ENCODE data around the gene FOXL1. TPM values are rescaled to one million over a fixed set of nuclear protein-coding genes. Genes with fewer than 3 reads are reported as not detected.

FOXL1 gene
- total RNA-seq, 1 experiment from 2014 or later: 7.5 TPM

GRCh38 chr16:86609115-86609514 lies 30.8 kb downstream of the FOXL1 start:
- Histone ChIP-seq H3K27me3 (ENCODE audit: insufficient read depth, low read length) (no peaks in the 10 kb centered on the region; the same call in 1 of the 2 replicates), H4K20me1 (ENCODE audit: insufficient read depth) (no peaks in the 10 kb centered on the region), H3K9me2 (ENCODE audit: insufficient read depth) (no peaks in the 10 kb centered on the region), H3K4me2 (ENCODE audit: low read length) (no peak overlapping the region), H3K27ac (ENCODE audit: low read depth, low read length) (no peak overlapping the region), H3K9me3 (ENCODE audit: control insufficient read depth in 1 of 2, insufficient read depth in 1 of 2, low read depth in 1 of 2, low read length in 2 of 2) (no peaks in the 10 kb centered on the region), H3K4me3 (replicated peaks in 1 of 2; ENCODE audit: low read depth in 1 of 2, low read length in 2 of 2) (no peak overlapping the region), H3K36me3 (ENCODE audit: control insufficient read depth in 1 of 2, insufficient read depth in 2 of 2, low read length in 2 of 2) (no peaks in the 10 kb centered on the region), H3K4me1 (ENCODE audit: control insufficient read depth in 1 of 2, insufficient read depth in 2 of 2, low read length in 2 of 2) (no peaks in the 10 kb centered on the region), H3K79me2 (ENCODE audit: insufficient read depth, low read length) (no peaks in the 10 kb centered on the region), H2AFZ (ENCODE audit: low read depth, low read length, poor library complexity, severe bottlenecking) (no peak overlapping the region), H3K9ac (ENCODE audit: low read length) (no peak overlapping the region)
- intact Hi-C loops (cut with micrococcal nuclease): no loop called here
- BruUV-seq (replicated peaks): no TSS peak
- ChIA-PET CTCF (no interaction called here), RAD21 (ENCODE audit: low non-redundant PET in 1 of 2, low total read pairs in 2 of 2, uncharacterized antibody in 2 of 2, unreplicated experiment in 2 of 2) (no interaction called here), POLR2A (no interaction called here)
- no peak for TF ChIP-seq FOSL1 (IDR thresholded peaks at IDR 0.05; ENCODE audit: low read depth)
- TF ChIP-seq YY1 (IDR thresholded peaks at IDR 0.05; ENCODE audit: extremely low read depth, insufficient replicate concordance, low read depth, low read length): no peak
- TF ChIP-seq ZNF274 (IDR thresholded peaks at IDR 0.05; ENCODE audit: low read depth, low read length): no peak
- TF ChIP-seq CEBPB (IDR thresholded peaks at IDR 0.05; ENCODE audit: low read depth): no peak
- no peak for TF ChIP-seq POLR2A (IDR thresholded peaks at IDR 0.05; ENCODE audit: borderline replicate concordance, extremely low read depth, insufficient read depth, insufficient read length)
- no peak for TF ChIP-seq POLR2AphosphoS5 (IDR thresholded peaks at IDR 0.05; ENCODE audit: low read depth, low read length)
- no peak for TF ChIP-seq ATF3 (IDR thresholded peaks at IDR 0.05)
- no peak for TF ChIP-seq MAX (IDR thresholded peaks at IDR 0.05)
- TF ChIP-seq EZH2phosphoT487 (IDR thresholded peaks at IDR 0.05; ENCODE audit: borderline replicate concordance): no peak
- no peak for TF ChIP-seq ZFX (IDR thresholded peaks at IDR 0.05)
- TF ChIP-seq TCF7L2 (IDR thresholded peaks at IDR 0.05; ENCODE audit: borderline replicate concordance, extremely low read depth, insufficient read depth, insufficient read length): no peak
- no peak for TF ChIP-seq CBX3 (IDR thresholded peaks at IDR 0.05; ENCODE audit: low read depth)
- TF ChIP-seq ELF1 (IDR thresholded peaks at IDR 0.05; ENCODE audit: borderline replicate concordance, low read depth): no peak
- TF ChIP-seq, protein P1, sequence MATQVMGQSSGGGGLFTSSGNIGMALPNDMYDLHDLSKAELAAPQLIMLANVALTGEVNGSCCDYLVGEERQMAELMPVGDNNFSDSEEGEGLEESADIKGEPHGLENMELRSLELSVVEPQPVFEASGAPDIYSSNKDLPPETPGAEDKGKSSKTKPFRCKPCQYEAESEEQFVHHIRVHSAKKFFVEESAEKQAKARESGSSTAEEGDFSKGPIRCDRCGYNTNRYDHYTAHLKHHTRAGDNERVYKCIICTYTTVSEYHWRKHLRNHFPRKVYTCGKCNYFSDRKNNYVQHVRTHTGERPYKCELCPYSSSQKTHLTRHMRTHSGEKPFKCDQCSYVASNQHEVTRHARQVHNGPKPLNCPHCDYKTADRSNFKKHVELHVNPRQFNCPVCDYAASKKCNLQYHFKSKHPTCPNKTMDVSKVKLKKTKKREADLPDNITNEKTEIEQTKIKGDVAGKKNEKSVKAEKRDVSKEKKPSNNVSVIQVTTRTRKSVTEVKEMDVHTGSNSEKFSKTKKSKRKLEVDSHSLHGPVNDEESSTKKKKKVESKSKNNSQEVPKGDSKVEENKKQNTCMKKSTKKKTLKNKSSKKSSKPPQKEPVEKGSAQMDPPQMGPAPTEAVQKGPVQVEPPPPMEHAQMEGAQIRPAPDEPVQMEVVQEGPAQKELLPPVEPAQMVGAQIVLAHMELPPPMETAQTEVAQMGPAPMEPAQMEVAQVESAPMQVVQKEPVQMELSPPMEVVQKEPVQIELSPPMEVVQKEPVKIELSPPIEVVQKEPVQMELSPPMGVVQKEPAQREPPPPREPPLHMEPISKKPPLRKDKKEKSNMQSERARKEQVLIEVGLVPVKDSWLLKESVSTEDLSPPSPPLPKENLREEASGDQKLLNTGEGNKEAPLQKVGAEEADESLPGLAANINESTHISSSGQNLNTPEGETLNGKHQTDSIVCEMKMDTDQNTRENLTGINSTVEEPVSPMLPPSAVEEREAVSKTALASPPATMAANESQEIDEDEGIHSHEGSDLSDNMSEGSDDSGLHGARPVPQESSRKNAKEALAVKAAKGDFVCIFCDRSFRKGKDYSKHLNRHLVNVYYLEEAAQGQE (IDR thresholded peaks at IDR 0.05; ENCODE audit: low read depth): no peak
- TF ChIP-seq EZH2 (IDR thresholded peaks at IDR 0.05): no peak
- TF ChIP-seq SRF (IDR thresholded peaks at IDR 0.05; ENCODE audit: low read depth): no peak
- TF ChIP-seq, protein P2, sequence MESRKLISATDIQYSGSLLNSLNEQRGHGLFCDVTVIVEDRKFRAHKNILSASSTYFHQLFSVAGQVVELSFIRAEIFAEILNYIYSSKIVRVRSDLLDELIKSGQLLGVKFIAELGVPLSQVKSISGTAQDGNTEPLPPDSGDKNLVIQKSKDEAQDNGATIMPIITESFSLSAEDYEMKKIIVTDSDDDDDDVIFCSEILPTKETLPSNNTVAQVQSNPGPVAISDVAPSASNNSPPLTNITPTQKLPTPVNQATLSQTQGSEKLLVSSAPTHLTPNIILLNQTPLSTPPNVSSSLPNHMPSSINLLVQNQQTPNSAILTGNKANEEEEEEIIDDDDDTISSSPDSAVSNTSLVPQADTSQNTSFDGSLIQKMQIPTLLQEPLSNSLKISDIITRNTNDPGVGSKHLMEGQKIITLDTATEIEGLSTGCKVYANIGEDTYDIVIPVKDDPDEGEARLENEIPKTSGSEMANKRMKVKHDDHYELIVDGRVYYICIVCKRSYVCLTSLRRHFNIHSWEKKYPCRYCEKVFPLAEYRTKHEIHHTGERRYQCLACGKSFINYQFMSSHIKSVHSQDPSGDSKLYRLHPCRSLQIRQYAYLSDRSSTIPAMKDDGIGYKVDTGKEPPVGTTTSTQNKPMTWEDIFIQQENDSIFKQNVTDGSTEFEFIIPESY (IDR thresholded peaks at IDR 0.05; ENCODE audit: extremely low read depth, insufficient replicate concordance, low read length): no peak
- no peak for TF ChIP-seq SIN3A (IDR thresholded peaks at IDR 0.05; ENCODE audit: low read depth)
- ATAC-seq (no peak), DNase-seq (ENCODE audit: low read depth, low spot score) (no peak)

All from HCT116 (cell line).